ENCODE measurements around the gene NTRK2.

NTRK2 gene

DNA sequence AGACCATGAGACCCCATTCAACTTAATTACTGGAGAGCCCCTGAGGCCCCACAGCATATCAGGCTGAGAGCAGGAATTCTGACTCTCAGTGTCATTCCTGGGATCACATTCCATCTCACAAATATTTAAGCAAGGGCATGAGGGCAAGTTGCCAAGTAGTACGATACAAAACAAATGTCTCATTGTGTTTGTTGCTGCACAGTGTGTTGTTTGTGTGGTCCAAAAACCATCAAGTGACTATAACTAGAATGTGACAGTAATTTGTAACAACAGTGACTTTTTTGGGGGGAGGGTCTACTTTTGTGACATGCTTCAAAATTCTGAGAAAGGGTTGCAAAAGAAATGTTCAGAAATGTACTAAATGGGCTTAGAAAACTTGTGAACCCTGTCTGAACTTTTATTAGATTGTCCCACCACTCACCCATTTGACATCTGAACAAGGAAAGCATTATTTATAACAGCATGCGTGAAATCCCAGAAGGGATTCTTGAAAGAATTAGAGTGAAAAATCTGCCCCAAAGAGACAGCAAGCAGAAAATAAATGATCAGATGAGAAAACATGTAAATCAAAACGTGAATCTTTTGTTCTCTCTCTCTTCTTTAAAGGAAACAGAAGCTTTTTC lies 347.0 kb downstream of the NTRK2 start:
- H3K4me3 ChIP-seq (ENCODE audit: low read depth, low read length): no peak overlapping the region
- ChIA-PET POLR2A (no interaction called here), CTCF (interaction anchor here (0.7 kb wide), 1 partner anchor 413 kb away, joined by 3 read pairs; no protein-coding TSS in a partner anchor)
- no peaks in the 10 kb centered on the region for H3K9me3 ChIP-seq (ENCODE audit: control insufficient read depth, insufficient read depth, low read depth, low read length)
- no peak overlapping the region for H3K27ac ChIP-seq (ENCODE audit: extremely low read depth, low read depth, low read length)
- no peaks in the 10 kb centered on the region for H3K36me3 ChIP-seq (ENCODE audit: control insufficient read depth in 2 of 2, insufficient read depth in 1 of 2, low read length in 2 of 2)
- no peaks in the 10 kb centered on the region for H3K4me1 ChIP-seq (ENCODE audit: control insufficient read depth, insufficient read depth, low read length)
- TF ChIP-seq GLIS1 (tag by site-specific recombination; IDR thresholded peaks at IDR 0.05) (no peak), ZNF146 (tag by site-specific recombination; IDR thresholded peaks at IDR 0.05) (no peak), ZNF658 (tag by site-specific recombination; IDR thresholded peaks at IDR 0.05) (no peak), ZNF747 (tag by site-specific recombination; IDR thresholded peaks at IDR 0.05) (no peak), ZNF426 (tag by site-specific recombination; IDR thresholded peaks at IDR 0.05) (no peak), ZNF16 (tag by site-specific recombination; IDR thresholded peaks at IDR 0.05; ENCODE audit: low read depth) (no peak), ZNF174 (tag by site-specific recombination; IDR thresholded peaks at IDR 0.05) (no peak)
- TF ChIP-seq, protein P1, sequence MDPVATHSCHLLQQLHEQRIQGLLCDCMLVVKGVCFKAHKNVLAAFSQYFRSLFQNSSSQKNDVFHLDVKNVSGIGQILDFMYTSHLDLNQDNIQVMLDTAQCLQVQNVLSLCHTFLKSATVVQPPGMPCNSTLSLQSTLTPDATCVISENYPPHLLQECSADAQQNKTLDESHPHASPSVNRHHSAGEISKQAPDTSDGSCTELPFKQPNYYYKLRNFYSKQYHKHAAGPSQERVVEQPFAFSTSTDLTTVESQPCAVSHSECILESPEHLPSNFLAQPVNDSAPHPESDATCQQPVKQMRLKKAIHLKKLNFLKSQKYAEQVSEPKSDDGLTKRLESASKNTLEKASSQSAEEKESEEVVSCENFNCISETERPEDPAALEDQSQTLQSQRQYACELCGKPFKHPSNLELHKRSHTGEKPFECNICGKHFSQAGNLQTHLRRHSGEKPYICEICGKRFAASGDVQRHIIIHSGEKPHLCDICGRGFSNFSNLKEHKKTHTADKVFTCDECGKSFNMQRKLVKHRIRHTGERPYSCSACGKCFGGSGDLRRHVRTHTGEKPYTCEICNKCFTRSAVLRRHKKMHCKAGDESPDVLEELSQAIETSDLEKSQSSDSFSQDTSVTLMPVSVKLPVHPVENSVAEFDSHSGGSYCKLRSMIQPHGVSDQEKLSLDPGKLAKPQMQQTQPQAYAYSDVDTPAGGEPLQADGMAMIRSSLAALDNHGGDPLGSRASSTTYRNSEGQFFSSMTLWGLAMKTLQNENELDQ (tag by site-specific recombination; IDR thresholded peaks at IDR 0.05; ENCODE audit: low read depth): no peak
- TF ChIP-seq, protein P2, sequence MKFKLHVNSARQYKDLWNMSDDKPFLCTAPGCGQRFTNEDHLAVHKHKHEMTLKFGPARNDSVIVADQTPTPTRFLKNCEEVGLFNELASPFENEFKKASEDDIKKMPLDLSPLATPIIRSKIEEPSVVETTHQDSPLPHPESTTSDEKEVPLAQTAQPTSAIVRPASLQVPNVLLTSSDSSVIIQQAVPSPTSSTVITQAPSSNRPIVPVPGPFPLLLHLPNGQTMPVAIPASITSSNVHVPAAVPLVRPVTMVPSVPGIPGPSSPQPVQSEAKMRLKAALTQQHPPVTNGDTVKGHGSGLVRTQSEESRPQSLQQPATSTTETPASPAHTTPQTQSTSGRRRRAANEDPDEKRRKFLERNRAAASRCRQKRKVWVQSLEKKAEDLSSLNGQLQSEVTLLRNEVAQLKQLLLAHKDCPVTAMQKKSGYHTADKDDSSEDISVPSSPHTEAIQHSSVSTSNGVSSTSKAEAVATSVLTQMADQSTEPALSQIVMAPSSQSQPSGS (tag by site-specific recombination; IDR thresholded peaks at IDR 0.05; ENCODE audit: low read depth): no peak

DNA sequence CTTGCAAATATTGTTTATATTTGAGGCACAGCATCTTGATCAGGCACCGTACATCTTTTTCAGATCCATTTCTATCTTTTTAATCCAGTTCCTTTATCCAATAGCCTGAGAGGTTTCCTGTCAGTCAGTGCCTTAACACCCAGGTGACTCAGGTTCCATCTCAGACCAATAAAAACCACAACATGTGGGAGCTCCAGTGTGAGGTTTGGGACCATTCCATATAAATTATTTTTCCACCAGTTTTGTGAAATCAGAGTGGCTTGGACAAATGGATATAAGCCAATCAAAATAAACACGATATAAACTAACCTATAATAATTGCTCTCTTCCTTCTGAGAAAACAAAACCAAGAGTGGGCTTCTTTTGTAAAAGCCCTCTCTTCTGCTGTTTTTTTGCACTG lies 351.3 kb downstream of the NTRK2 start:
- ChIA-PET CTCF (interaction anchor here (0.6 to 0.7 kb wide), 2 partner anchors 31 to 91 kb away, joined by 3 to 5 read pairs; no protein-coding TSS in a partner anchor), POLR2A (no interaction called here)
- no peaks in the 10 kb centered on the region for H3K36me3 ChIP-seq (ENCODE audit: control insufficient read depth in 2 of 2, insufficient read depth in 1 of 2, low read length in 2 of 2)
- H3K9me3 ChIP-seq (ENCODE audit: control insufficient read depth, insufficient read depth, low read depth, low read length): no peaks in the 10 kb centered on the region
- H3K4me3 ChIP-seq (ENCODE audit: low read depth, low read length): no peak overlapping the region
- no peak overlapping the region for H3K27ac ChIP-seq (ENCODE audit: extremely low read depth, low read depth, low read length)
- H3K4me1 ChIP-seq (ENCODE audit: control insufficient read depth, insufficient read depth, low read length): no peaks in the 10 kb centered on the region
- TF ChIP-seq, protein P3, sequence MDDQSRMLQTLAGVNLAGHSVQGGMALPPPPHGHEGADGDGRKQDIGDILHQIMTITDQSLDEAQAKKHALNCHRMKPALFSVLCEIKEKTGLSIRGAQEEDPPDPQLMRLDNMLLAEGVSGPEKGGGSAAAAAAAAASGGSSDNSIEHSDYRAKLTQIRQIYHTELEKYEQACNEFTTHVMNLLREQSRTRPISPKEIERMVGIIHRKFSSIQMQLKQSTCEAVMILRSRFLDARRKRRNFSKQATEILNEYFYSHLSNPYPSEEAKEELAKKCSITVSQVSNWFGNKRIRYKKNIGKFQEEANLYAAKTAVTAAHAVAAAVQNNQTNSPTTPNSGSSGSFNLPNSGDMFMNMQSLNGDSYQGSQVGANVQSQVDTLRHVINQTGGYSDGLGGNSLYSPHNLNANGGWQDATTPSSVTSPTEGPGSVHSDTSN (CRISPR knock-in tag; IDR thresholded peaks at IDR 0.05): no peak
- TF ChIP-seq, protein P4, sequence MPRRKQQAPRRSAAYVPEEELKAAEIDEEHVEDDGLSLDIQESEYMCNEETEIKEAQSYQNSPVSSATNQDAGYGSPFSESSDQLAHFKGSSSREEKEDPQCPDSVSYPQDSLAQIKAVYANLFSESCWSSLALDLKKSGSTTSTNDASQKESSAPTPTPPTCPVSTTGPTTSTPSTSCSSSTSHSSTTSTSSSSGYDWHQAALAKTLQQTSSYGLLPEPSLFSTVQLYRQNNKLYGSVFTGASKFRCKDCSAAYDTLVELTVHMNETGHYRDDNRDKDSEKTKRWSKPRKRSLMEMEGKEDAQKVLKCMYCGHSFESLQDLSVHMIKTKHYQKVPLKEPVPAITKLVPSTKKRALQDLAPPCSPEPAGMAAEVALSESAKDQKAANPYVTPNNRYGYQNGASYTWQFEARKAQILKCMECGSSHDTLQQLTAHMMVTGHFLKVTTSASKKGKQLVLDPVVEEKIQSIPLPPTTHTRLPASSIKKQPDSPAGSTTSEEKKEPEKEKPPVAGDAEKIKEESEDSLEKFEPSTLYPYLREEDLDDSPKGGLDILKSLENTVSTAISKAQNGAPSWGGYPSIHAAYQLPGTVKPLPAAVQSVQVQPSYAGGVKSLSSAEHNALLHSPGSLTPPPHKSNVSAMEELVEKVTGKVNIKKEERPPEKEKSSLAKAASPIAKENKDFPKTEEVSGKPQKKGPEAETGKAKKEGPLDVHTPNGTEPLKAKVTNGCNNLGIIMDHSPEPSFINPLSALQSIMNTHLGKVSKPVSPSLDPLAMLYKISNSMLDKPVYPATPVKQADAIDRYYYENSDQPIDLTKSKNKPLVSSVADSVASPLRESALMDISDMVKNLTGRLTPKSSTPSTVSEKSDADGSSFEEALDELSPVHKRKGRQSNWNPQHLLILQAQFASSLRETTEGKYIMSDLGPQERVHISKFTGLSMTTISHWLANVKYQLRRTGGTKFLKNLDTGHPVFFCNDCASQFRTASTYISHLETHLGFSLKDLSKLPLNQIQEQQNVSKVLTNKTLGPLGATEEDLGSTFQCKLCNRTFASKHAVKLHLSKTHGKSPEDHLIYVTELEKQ (tag by site-specific recombination; IDR thresholded peaks at IDR 0.05; ENCODE audit: borderline replicate concordance): no peak
- no peak for TF ChIP-seq SP3 (tag by site-specific recombination; IDR thresholded peaks at IDR 0.05)
- TF ChIP-seq, protein P5, sequence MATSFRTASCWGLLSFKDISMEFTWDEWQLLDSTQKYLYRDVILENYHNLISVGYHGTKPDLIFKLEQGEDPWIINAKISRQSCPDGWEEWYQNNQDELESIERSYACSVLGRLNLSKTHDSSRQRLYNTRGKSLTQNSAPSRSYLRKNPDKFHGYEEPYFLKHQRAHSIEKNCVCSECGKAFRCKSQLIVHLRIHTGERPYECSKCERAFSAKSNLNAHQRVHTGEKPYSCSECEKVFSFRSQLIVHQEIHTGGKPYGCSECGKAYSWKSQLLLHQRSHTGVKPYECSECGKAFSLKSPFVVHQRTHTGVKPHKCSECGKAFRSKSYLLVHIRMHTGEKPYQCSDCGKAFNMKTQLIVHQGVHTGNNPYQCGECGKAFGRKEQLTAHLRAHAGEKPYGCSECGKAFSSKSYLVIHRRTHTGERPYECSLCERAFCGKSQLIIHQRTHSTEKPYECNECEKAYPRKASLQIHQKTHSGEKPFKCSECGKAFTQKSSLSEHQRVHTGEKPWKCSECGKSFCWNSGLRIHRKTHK (tag by site-specific recombination; IDR thresholded peaks at IDR 0.05): no peak
- no peak for TF ChIP-seq ZNF654 (tag by site-specific recombination; IDR thresholded peaks at IDR 0.05; ENCODE audit: low read depth)
- TF ChIP-seq, protein P6, sequence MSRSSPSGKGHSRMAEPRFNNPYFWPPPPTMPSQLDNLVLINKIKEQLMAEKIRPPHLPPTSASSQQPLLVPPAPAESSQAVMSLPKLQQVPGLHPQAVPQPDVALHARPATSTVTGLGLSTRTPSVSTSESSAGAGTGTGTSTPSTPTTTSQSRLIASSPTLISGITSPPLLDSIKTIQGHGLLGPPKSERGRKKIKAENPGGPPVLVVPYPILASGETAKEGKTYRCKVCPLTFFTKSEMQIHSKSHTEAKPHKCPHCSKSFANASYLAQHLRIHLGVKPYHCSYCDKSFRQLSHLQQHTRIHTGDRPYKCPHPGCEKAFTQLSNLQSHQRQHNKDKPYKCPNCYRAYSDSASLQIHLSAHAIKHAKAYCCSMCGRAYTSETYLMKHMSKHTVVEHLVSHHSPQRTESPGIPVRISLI (tag by site-specific recombination; IDR thresholded peaks at IDR 0.05): no peak
- no peak for TF ChIP-seq ZNF473 (tag by site-specific recombination; IDR thresholded peaks at IDR 0.05)
- TF ChIP-seq ZNF626 (tag by site-specific recombination; IDR thresholded peaks at IDR 0.05): no peak
- TF ChIP-seq, protein P7, sequence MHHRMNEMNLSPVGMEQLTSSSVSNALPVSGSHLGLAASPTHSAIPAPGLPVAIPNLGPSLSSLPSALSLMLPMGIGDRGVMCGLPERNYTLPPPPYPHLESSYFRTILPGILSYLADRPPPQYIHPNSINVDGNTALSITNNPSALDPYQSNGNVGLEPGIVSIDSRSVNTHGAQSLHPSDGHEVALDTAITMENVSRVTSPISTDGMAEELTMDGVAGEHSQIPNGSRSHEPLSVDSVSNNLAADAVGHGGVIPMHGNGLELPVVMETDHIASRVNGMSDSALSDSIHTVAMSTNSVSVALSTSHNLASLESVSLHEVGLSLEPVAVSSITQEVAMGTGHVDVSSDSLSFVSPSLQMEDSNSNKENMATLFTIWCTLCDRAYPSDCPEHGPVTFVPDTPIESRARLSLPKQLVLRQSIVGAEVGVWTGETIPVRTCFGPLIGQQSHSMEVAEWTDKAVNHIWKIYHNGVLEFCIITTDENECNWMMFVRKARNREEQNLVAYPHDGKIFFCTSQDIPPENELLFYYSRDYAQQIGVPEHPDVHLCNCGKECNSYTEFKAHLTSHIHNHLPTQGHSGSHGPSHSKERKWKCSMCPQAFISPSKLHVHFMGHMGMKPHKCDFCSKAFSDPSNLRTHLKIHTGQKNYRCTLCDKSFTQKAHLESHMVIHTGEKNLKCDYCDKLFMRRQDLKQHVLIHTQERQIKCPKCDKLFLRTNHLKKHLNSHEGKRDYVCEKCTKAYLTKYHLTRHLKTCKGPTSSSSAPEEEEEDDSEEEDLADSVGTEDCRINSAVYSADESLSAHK (tag by site-specific recombination; IDR thresholded peaks at IDR 0.05): no peak
- no peak for TF ChIP-seq ZNF670 (tag by site-specific recombination; IDR thresholded peaks at IDR 0.05; ENCODE audit: low read depth)
- TF ChIP-seq ZNF223 (tag by site-specific recombination; IDR thresholded peaks at IDR 0.05): no peak

Data from HEK293 (cell line).